NCI-H2081 treated with DMSO at 0.1 percent for 48 hours (cell line): ENCODE data around the gene ATF3.

Source experiments
- DNase-seq: peaks from one replicate; lab custom pipeline; 2025; lab: John Stamatoyannopoulos, UW

ATF3 gene

GRCh38 chr1:212608392-212608958 lies at the start of gene ATF3:
Gene ATF3 (plus strand): TSS chr1:212608761. CDS start chr1:212615022, 6,261 bp downstream.
- peak; percentile 96 for DNase-seq

- DNase-seq = no peak
These were observed 48.6 kb upstream of the ATF3 start for GRCh38 chr1:212559929-212560328.

GRCh38 chr1:212560933-212561460 lies 47.6 kb upstream of the ATF3 start:
- DNase-seq = no peak

GRCh38 chr1:212561501-212561931 lies 47.0 kb upstream of the ATF3 start:
- DNase-seq = no peak

GRCh38 chr1:212562771-212563170 lies 45.8 kb upstream of the ATF3 start:
- DNase-seq = no peak

GRCh38 chr1:212565079-212565478 lies 43.5 kb upstream of the ATF3 start:
- DNase-seq = no peak

- DNase-seq = no peak
These were observed 42.8 kb upstream of the ATF3 start for GRCh38 chr1:212565571-212566305.

- DNase-seq = peak; percentile 69
These were observed 41.8 kb upstream of the ATF3 start for GRCh38 chr1:212566522-212567479.

- DNase-seq = no peak
These were observed 40.9 kb upstream of the ATF3 start for GRCh38 chr1:212567638-212568037.

- no peak for DNase-seq
These were observed 39.5 kb upstream of the ATF3 start for GRCh38 chr1:212568978-212569537.

GRCh38 chr1:212574732-212575131 lies 33.8 kb upstream of the ATF3 start:
- no peak for DNase-seq

- no peak for DNase-seq
These were observed 33.2 kb upstream of the ATF3 start for GRCh38 chr1:212575333-212575732.

GRCh38 chr1:212578041-212578440 lies 30.5 kb upstream of the ATF3 start:
- DNase-seq = no peak

- no peak for DNase-seq
These were observed 27.5 kb upstream of the ATF3 start for GRCh38 chr1:212581034-212581433.

- DNase-seq = no peak
These were observed 26.3 kb upstream of the ATF3 start for GRCh38 chr1:212582291-212582690.

GRCh38 chr1:212582808-212583615 lies 25.5 kb upstream of the ATF3 start:
- DNase-seq = no peak

GRCh38 chr1:212583643-212584042 lies 24.9 kb upstream of the ATF3 start:
- DNase-seq = no peak

GRCh38 chr1:212584092-212584886 lies 24.3 kb upstream of the ATF3 start:
- DNase-seq = no peak

- no peak for DNase-seq
These were observed 23.4 kb upstream of the ATF3 start for GRCh38 chr1:212585210-212585609.
